ENCODE results near the gene PYM1. TPM values are rescaled to one million over a fixed set of nuclear protein-coding genes. Genes with fewer than 3 reads are reported as not detected.

PYM1 gene
- polyA plus RNA-seq, 1 of the 3 experiments (the other 2 are of a cell fraction): 36.3 TPM

DNA sequence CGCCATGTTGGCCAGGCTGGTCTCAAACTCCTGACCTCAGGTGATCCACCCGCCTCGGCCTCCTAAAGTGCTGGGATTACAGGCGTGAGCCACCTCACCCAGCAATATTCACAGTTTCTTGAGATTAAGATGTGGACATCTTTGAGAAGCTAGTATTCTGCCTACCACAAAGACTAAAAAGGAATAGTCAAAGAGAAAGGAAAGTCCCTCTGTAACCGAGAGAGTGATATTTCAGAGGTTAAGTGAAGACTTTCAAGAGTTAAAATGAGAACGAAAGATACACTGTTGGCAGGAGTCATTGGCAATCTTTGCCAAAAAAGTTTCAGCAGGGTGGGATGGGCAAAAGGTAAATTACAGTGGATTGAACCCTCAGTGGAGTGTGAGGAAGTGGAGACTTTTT lies 18.9 kb upstream of the PYM1 start:
- H3K9me3 ChIP-seq: no peaks in the 10 kb centered on the region
- ChIA-PET POLR2A (no interaction called here), CTCF (interaction anchor here (1.6 to 2.0 kb wide), 2 partner anchors 10 to 20 kb away, joined by 3 to 4 read pairs; no protein-coding TSS in a partner anchor)
- no peak overlapping the region for H3K27ac ChIP-seq (ENCODE audit: low read depth in 2 of 2, low read length in 1 of 2)
- H3K36me3 ChIP-seq (replicated peaks in 1 of 2; ENCODE audit: control insufficient read depth in 1 of 2, insufficient read depth in 2 of 2, low read length in 1 of 2): peaks cover 18 to 52% of the 10 kb centered on the region in 2 experiments
- H3F3A ChIP-seq (replicated peaks; ENCODE audit: insufficient read depth): no peaks in the 10 kb centered on the region
- H3K4me3 ChIP-seq (ENCODE audit: low read depth in 2 of 2, low read length in 1 of 2): no peak overlapping the region
- H3K4me1 ChIP-seq (ENCODE audit: control insufficient read depth in 1 of 2, insufficient read depth in 2 of 2, low read depth in 1 of 2, low read length in 1 of 2): no peaks in the 10 kb centered on the region
- H4K20me1 ChIP-seq (ENCODE audit: insufficient read depth): no peaks in the 10 kb centered on the region
- WGBS (ENCODE audit: low lambda C conversion rate): 98% methylated on average over 6 of the region's 6 CpGs
- H3K4me2 ChIP-seq: no peak overlapping the region
- H3K9ac ChIP-seq: no peak overlapping the region
- no peaks in the 10 kb centered on the region for H3K9me2 ChIP-seq
- H2AFZ ChIP-seq (ENCODE audit: low read depth): no peak overlapping the region
- TF ChIP-seq JUND (IDR thresholded peaks at IDR 0.05) (no peak), ELF1 (IDR thresholded peaks at IDR 0.05) (no peak), NRF1 (IDR thresholded peaks at IDR 0.05; ENCODE audit: low read depth, low read length) (no peak), MXI1 (IDR thresholded peaks at IDR 0.05; ENCODE audit: low read depth, low read length) (no peak), RXRA (IDR thresholded peaks at IDR 0.05; ENCODE audit: borderline replicate concordance, low read depth) (no peak)
- no peaks in the 10 kb centered on the region for H3K79me2 ChIP-seq (ENCODE audit: insufficient read depth)
- DNase-seq: no peak
- no peaks in the 10 kb centered on the region for H3K27me3 ChIP-seq (ENCODE audit: insufficient read depth)

DNA sequence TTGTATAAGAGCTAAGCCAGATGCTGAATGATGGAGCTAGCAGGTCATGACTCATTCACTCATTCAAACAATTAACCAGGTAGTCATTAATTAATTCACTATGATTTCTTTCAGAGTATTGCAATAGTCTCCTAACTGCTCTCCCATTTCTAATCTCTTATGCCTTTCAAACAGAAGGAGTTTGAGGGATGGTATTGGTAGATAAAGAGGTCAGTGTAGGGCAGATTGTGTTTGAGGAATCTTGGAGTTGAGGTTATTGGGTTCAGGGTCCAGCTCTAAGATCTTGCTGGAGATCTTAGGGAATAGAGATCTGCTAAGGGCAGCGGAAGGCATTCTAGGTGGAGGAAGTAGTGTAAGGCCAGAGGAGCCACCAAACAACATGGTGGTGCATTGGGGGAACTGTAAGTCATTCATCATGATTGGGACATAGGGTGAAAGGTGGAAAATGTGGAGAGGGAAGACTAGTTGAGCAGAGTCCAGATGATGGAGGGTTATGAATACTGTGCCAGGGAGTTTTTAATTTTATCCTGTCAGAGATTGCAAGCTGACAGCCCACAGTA lies 15.0 kb upstream of the PYM1 start:
- no peak for DNase-seq
- TF ChIP-seq, protein P1, sequence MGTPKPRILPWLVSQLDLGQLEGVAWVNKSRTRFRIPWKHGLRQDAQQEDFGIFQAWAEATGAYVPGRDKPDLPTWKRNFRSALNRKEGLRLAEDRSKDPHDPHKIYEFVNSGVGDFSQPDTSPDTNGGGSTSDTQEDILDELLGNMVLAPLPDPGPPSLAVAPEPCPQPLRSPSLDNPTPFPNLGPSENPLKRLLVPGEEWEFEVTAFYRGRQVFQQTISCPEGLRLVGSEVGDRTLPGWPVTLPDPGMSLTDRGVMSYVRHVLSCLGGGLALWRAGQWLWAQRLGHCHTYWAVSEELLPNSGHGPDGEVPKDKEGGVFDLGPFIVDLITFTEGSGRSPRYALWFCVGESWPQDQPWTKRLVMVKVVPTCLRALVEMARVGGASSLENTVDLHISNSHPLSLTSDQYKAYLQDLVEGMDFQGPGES (IDR thresholded peaks at IDR 0.05; ENCODE audit: low read depth, low read length): no peak
- H3K9me2 ChIP-seq: no peaks in the 10 kb centered on the region
- no peaks in the 10 kb centered on the region for H3K9me3 ChIP-seq
- H3K4me2 ChIP-seq: no peak overlapping the region
- H3F3A ChIP-seq (replicated peaks; ENCODE audit: insufficient read depth): peaks cover 6% of the 10 kb centered on the region
- no peak overlapping the region for H3K27ac ChIP-seq (ENCODE audit: low read depth in 2 of 2, low read length in 1 of 2)
- peaks cover 35 to 56% of the 10 kb centered on the region in 2 experiments for H3K36me3 ChIP-seq (replicated peaks in 1 of 2; ENCODE audit: control insufficient read depth in 1 of 2, insufficient read depth in 2 of 2, low read length in 1 of 2)
- no peaks in the 10 kb centered on the region for H3K79me2 ChIP-seq (ENCODE audit: insufficient read depth)
- H4K20me1 ChIP-seq (ENCODE audit: insufficient read depth): no peaks in the 10 kb centered on the region
- no peak overlapping the region for H2AFZ ChIP-seq (ENCODE audit: low read depth)
- ChIA-PET POLR2A (interaction anchor here (0.5 kb wide), 1 partner anchor 108 kb away, joined by 5 read pairs; no protein-coding TSS in a partner anchor), CTCF (interaction anchor here (1.3 to 10.8 kb wide), 4 partner anchors 10 to 205 kb away, joined by 3 to 96 read pairs (median 10); partner anchors contain the start of gene DGKA)
- no peak overlapping the region for H3K4me3 ChIP-seq (ENCODE audit: low read depth in 2 of 2, low read length in 1 of 2)
- H3K4me1 ChIP-seq (ENCODE audit: control insufficient read depth in 1 of 2, insufficient read depth in 2 of 2, low read depth in 1 of 2, low read length in 1 of 2): peaks cover 0 to 9% of the 10 kb centered on the region in 2 experiments; a peak in 1 of 4 replicates
- H3K27me3 ChIP-seq (ENCODE audit: insufficient read depth): no peaks in the 10 kb centered on the region
- WGBS (ENCODE audit: low lambda C conversion rate): 96% methylated on average over 1 of the region's 1 CpG
- H3K9ac ChIP-seq: no peak overlapping the region

GRCh38 chr12:55942055-55942454 lies 14.4 kb upstream of the PYM1 start:
- Histone ChIP-seq H3K4me1 (ENCODE audit: control insufficient read depth in 1 of 2, insufficient read depth in 2 of 2, low read depth in 1 of 2, low read length in 1 of 2) (peaks cover 0 to 9% of the 10 kb centered on the region in 2 experiments; a peak in 1 of 4 replicates), H3K9me3 (no peaks in the 10 kb centered on the region), H3K9ac (no peak overlapping the region), H3K27me3 (ENCODE audit: insufficient read depth) (no peaks in the 10 kb centered on the region), H3F3A (replicated peaks; ENCODE audit: insufficient read depth) (peaks cover 6% of the 10 kb centered on the region), H3K4me3 (ENCODE audit: low read depth in 2 of 2, low read length in 1 of 2) (no peak overlapping the region), H4K20me1 (ENCODE audit: insufficient read depth) (no peaks in the 10 kb centered on the region), H2AFZ (ENCODE audit: low read depth) (no peak overlapping the region), H3K79me2 (ENCODE audit: insufficient read depth) (no peaks in the 10 kb centered on the region), H3K4me2 (no peak overlapping the region), H3K9me2 (no peaks in the 10 kb centered on the region), H3K36me3 (replicated peaks in 1 of 2; ENCODE audit: control insufficient read depth in 1 of 2, insufficient read depth in 2 of 2, low read length in 1 of 2) (peaks cover 35 to 50% of the 10 kb centered on the region in 2 experiments), H3K27ac (ENCODE audit: low read depth in 2 of 2, low read length in 1 of 2) (no peak overlapping the region)
- ChIA-PET POLR2A (no interaction called here), CTCF (interaction anchor here (0.6 to 10.8 kb wide), 4 partner anchors 12 to 204 kb away, joined by 3 to 96 read pairs (median 10); partner anchors contain the start of genes DGKA and RAB5B)
- no peak for TF ChIP-seq TAF1 (IDR thresholded peaks at IDR 0.05; ENCODE audit: borderline replicate concordance, low read depth, low read length)
- TF ChIP-seq, protein P2, sequence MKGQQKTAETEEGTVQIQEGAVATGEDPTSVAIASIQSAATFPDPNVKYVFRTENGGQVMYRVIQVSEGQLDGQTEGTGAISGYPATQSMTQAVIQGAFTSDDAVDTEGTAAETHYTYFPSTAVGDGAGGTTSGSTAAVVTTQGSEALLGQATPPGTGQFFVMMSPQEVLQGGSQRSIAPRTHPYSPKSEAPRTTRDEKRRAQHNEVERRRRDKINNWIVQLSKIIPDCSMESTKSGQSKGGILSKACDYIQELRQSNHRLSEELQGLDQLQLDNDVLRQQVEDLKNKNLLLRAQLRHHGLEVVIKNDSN (IDR thresholded peaks at IDR 0.05; ENCODE audit: borderline replicate concordance, low read depth): no peak
- no peak for TF ChIP-seq SMC3 (IDR thresholded peaks at IDR 0.05; ENCODE audit: low read depth, low read length)
- TF ChIP-seq POLR2AphosphoS5 (IDR thresholded peaks at IDR 0.05; ENCODE audit: low read depth, low read length): no peak
- no peak for TF ChIP-seq NRF1 (IDR thresholded peaks at IDR 0.05; ENCODE audit: low read depth, low read length)
- TF ChIP-seq EZH2phosphoT487 (IDR thresholded peaks at IDR 0.05; ENCODE audit: borderline replicate concordance, low read depth): no peak
- TF ChIP-seq, protein P3, sequence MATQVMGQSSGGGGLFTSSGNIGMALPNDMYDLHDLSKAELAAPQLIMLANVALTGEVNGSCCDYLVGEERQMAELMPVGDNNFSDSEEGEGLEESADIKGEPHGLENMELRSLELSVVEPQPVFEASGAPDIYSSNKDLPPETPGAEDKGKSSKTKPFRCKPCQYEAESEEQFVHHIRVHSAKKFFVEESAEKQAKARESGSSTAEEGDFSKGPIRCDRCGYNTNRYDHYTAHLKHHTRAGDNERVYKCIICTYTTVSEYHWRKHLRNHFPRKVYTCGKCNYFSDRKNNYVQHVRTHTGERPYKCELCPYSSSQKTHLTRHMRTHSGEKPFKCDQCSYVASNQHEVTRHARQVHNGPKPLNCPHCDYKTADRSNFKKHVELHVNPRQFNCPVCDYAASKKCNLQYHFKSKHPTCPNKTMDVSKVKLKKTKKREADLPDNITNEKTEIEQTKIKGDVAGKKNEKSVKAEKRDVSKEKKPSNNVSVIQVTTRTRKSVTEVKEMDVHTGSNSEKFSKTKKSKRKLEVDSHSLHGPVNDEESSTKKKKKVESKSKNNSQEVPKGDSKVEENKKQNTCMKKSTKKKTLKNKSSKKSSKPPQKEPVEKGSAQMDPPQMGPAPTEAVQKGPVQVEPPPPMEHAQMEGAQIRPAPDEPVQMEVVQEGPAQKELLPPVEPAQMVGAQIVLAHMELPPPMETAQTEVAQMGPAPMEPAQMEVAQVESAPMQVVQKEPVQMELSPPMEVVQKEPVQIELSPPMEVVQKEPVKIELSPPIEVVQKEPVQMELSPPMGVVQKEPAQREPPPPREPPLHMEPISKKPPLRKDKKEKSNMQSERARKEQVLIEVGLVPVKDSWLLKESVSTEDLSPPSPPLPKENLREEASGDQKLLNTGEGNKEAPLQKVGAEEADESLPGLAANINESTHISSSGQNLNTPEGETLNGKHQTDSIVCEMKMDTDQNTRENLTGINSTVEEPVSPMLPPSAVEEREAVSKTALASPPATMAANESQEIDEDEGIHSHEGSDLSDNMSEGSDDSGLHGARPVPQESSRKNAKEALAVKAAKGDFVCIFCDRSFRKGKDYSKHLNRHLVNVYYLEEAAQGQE (IDR thresholded peaks at IDR 0.05; ENCODE audit: low read depth, low read length): no peak
- no peak for DNase-seq
- WGBS (ENCODE audit: low lambda C conversion rate): 78% methylated on average over 4 of the region's 4 CpGs
